Hindlimb muscle (tissue), 1 donor: ENCODE measurements around the gene GCKR. TPM values are rescaled to one million over a fixed set of nuclear protein-coding genes. Genes with fewer than 3 reads are reported as not detected.
"Not testable (repeated sequence)": the region's sequence is repeated elsewhere in the genome, so short reads cannot be mapped to it uniquely, and the experiment has no call there.

ENCODE experiments used
- DNase-seq: peaks from one replicate; pipeline ENCODE4 v3.0.0-alpha.2; 2013
- polyA plus RNA-seq: library from polyadenylated mRNA; unstranded; fragments of 120-200 nt; gene quantifications from one replicate; pipeline ENCODE4 v1.2.1, GENCODE V29; 2013; ENCODE audit not compliant: insufficient read length

The GCKR gene
- polyA plus RNA-seq, 1 donor = 0.22 TPM

- no peak for DNase-seq
These were observed 21.6 kb downstream of the GCKR start for GRCh38 chr2:27518113-27518781.

- no peak for DNase-seq
These were observed 22.1 kb downstream of the GCKR start for GRCh38 chr2:27518782-27519113.

- DNase-seq = no peak
These were observed 23.7 kb downstream of the GCKR start for GRCh38 chr2:27520316-27520715.

- no peak for DNase-seq
These were observed 25.8 kb downstream of the GCKR start for GRCh38 chr2:27522400-27522945.

GRCh38 chr2:27527182-27527581, 30.5 kb downstream of the GCKR start:
- DNase-seq = no peak

GRCh38 chr2:27531983-27532382, 35.3 kb downstream of the GCKR start:
- no peak for DNase-seq

- no peak for DNase-seq
These were observed 40.6 kb downstream of the GCKR start for GRCh38 chr2:27537287-27537686.

- not testable (repeated sequence) for DNase-seq
These were observed 42.3 kb downstream of the GCKR start for GRCh38 chr2:27538839-27539450.

GRCh38 chr2:27539649-27540048, 43.0 kb downstream of the GCKR start:
- DNase-seq = not testable (repeated sequence)

- DNase-seq = no peak
These were observed 47.6 kb downstream of the GCKR start for GRCh38 chr2:27544143-27544821.

- no peak for DNase-seq
These were observed 48.9 kb downstream of the GCKR start for GRCh38 chr2:27545348-27546141.

- no peak for DNase-seq
These were observed 52.7 kb downstream of the GCKR start for GRCh38 chr2:27549303-27549702.

GRCh38 chr2:27551514-27551913, 54.9 kb downstream of the GCKR start:
- no peak for DNase-seq

GRCh38 chr2:27552941-27553340, 56.3 kb downstream of the GCKR start:
- no peak for DNase-seq

- not testable (repeated sequence) for DNase-seq
These were observed 57.8 kb downstream of the GCKR start for GRCh38 chr2:27554451-27554850.

GRCh38 chr2:27559228-27559627, 62.6 kb downstream of the GCKR start:
- no peak for DNase-seq

GRCh38 chr2:27561060-27561459, 64.4 kb downstream of the GCKR start:
- no peak for DNase-seq

GRCh38 chr2:27566628-27567027, 70.0 kb downstream of the GCKR start:
- no peak for DNase-seq

GRCh38 chr2:27569398-27569797, 72.8 kb downstream of the GCKR start:
- no peak for DNase-seq

- DNase-seq = no peak
These were observed 74.6 kb downstream of the GCKR start for GRCh38 chr2:27571197-27571596.

- no peak for DNase-seq
These were observed 75.0 kb downstream of the GCKR start for GRCh38 chr2:27571681-27572080.

- DNase-seq = no peak
These were observed 75.8 kb downstream of the GCKR start for GRCh38 chr2:27572439-27572838.

- no peak for DNase-seq
These were observed 76.4 kb downstream of the GCKR start for GRCh38 chr2:27572998-27573429.
